Fibroblast of skin of scalp (primary cell): ENCODE data around the gene ZNF621.
"Not testable (repeated sequence)": the region's sequence is repeated elsewhere in the genome, so short reads cannot be mapped to it uniquely, and the experiment has no call there.

ENCODE experiments used
- DNase-seq: peaks from one replicate; pipeline ENCODE4 v3.0.0-alpha.2; 2013

ZNF621 gene

DNA sequence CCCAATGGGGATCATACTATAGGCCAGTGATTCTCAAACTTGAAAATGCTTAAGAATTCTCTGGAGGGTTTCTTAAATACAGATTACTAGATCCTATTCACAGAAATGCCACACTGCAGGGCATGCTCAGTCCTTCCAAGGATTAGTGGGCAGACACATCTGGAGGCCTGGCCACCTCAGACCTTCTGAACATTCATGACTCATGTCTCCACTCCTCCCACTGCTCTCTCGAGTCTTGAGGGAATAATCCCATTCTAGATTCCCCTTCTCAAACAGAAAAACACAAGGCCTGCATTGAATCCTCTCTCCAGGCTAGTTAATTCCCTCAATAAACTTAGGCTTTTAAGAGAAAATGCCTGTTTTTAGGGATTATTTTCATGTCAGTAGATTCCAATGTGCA lies 22.1 kb downstream of the ZNF621 start:
- DNase-seq, result peak; percentile 68

DNA sequence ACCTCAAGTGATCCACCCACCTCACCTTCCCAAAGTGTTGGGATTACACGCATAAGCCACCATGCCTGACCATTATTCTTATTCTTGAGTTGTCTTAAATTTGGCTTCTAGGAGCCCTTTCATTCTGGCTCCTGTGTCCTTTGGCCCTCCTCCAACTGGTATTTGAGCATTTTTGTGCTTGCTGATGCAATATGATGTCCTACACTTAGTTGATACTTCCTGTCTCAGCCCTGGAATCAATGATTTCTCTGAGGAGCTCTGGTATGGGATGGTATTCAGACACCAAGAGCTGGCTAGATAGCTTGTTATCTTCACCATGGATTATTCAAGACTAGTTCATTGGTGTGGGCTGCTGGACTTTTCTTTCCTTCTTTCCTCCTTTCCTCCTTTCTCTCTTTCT lies 25.4 kb downstream of the ZNF621 start:
- DNase-seq, result peak; percentile 52

GRCh38 chr3:40557575-40558161 lies 32.9 kb downstream of the ZNF621 start:
- no peak for DNase-seq

- not testable (repeated sequence) for DNase-seq
These were observed 37.7 kb downstream of the ZNF621 start for GRCh38 chr3:40562482-40562881.

DNA sequence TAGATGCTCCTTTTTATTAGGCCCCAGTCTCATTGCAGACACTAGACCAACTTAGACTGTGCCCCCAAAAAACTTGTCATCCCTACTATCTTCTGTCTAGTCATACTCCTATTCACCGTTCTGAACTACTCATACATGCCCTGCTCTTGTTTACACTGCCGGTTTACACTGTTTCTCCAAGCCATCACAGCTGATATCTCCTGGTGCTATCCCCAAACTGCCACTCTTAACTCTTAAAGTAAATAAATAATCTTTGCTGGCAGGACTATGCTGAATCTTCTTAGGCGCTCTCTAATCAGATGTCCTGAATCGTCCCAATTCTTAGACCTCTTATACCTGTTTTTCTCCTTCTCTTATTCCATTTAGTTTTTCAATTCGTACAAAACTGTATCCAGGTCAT lies 40.9 kb downstream of the ZNF621 start:
- DNase-seq, result not testable (repeated sequence)

DNA sequence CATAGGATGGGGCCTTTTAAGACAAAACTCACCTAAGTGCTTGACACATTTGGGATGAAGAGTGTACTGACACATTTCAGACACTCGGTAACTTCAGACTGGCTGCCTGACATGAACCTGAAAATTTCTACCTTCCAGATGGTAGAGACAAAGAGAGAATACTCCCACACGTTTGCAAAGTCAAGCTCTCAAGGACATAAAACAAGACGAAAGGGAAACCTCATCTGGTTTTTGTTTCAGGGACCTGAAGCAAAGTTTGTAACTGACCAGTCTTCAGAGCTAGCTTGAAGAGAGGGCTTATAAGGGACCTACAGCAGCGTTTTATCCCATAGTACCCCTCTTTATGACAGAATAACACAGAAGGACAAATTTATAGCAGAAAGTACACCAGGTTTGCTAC lies 41.9 kb downstream of the ZNF621 start:
- no peak for DNase-seq

DNA sequence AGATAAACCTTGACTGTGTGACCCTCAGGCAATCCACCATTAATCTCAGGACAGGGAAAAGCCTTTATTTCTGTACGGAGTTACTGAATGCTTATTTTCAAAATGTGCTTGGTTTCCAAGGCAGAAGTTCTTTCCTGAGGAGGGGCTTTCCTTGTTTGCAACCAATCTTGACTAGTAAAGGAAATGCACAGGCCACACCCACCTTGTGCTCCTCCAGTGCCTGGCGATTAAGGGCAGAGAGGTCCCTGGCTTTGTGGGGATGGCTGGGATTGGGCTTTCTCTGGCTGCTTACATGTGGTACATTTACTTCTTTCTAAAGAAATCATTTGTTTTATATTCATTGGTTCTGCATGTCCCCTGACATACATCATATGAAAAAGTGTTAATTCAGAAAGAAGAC lies 47.8 kb downstream of the ZNF621 start:
- no peak for DNase-seq

GRCh38 chr3:40574050-40574449 lies 49.3 kb downstream of the ZNF621 start:
- no peak for DNase-seq

- peak; percentile 69 for DNase-seq
These were observed 49.9 kb downstream of the ZNF621 start for GRCh38 chr3:40574661-40575060.

DNA sequence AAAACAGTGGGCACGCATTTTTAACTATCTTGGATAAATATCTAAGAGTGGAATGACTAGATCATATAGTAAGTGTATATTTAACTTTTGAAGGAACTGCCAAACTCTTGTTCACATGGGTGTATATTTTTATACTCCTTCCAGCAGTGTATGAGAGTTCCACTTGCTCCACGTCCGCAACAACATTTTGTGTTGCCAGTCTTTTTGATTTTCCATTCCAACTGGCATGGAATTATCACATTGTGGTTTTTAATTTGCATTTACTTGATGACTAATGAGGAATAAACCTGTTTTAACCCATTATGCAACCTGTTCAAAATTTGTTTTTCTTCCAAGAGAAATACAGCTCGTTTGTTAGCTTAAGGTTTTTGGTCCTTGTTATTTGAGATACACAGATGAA lies 51.6 kb downstream of the ZNF621 start:
- DNase-seq, result no peak

DNA sequence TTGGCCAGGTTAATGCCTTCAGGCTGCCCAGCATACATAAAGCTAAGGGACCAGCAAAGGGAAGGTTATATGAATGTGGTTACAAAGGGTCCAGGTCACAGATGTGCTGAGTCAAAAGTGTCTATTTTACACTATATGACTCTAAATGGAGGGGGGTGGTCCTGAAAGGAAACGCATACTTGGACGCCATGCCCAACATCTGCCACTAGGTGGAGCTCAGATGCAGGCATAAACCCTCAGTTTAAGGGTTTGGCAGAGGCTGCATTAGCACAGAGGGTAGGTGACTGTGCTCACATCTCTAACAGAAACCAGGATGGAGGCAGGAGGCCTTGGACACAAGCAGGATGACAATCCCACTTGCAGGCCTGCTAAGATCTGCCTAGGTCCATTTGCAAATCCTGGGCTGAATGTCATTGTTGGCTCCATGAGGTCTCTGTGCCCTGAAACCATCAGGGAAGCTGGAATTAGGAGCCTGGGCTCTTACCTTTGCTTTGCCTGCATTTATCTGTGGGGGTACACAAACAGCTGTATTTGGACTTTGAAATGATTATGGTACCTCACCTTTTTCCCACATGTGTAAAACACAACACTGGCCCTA lies 55.8 kb downstream of the ZNF621 start:
- DNase-seq, result peak; percentile 77

DNA sequence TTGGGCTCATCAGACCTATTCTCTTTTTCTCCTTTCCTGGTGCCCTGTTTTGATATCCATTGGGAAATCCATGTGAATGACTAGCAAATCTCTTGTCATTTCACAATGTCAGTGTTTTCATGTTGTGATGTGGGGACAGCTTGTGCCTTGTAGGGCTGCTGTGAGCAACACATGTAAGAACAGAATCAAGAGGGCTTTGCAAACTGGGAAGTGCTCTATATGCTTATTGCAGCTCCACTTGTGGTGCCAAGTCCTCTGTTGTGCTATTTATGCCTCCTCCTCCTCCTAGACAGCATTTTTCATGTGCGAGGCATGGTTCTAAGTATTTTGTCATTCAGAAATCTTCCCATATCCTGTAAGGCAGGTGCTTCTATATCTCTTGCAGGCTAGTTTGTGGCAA lies 56.4 kb downstream of the ZNF621 start:
- no peak for DNase-seq

- no peak for DNase-seq
These were observed 57.8 kb downstream of the ZNF621 start for GRCh38 chr3:40582401-40583027.

- no peak for DNase-seq
These were observed 58.9 kb downstream of the ZNF621 start for GRCh38 chr3:40583691-40584090.

DNA sequence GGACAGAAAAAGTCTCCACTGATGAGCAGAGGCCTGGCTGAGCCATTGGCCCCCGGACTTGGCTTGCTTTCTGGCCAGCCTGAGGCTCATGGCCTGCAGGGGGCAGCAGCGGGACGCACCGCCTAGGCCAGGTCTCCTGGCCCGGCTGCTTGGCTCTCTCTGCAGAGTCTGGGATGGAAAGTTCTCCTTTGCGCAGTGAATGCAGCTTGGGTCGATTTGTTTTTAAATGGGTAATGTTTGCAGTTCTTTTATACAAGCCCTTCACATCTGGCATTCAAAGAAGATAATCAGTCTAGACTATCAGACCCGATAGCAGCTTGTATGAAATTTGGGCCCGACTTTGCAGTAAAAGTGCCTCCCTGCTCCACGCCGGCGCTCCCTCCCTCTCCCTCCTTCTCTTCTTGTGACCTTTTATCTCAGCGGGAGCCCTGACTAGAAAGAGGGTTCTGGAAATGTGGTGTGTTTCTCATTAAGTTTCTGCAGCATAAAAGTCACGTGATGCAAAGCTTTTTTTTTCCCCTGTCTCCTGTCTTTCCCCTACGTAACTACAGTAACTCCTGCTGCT lies 59.9 kb downstream of the ZNF621 start:
- peak; percentile 85 for DNase-seq

DNA sequence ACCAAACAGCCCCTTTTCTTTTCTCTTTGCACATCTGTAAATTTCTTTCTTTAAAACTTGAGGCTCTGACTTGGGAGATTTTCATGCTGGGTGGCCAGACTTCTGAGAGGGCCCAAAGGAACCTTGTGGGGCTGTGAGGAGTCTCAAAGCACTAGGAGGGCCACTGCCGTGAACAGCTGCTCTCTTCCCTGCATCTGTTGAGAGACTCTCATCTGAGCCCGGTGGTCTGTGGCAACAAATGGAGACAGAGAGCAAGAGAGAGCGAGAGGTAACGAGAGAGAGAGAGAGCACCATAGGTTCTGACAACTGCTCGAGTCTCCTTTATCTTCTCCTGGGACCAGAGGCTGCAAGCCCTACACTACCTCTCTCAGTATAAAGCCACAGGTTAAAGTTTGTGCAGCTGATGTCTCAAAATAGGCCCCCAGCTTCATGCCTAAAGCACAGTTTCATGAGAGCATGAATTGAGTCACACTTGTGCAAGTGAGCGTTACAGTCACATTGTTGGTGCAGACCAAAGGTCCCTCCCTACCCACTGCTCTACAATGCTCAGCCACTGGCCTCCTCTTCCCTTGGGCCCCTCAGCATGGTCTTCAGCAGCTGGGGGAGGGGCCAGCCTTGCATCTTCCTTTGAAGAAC lies 60.7 kb downstream of the ZNF621 start:
- DNase-seq, result no peak

DNA sequence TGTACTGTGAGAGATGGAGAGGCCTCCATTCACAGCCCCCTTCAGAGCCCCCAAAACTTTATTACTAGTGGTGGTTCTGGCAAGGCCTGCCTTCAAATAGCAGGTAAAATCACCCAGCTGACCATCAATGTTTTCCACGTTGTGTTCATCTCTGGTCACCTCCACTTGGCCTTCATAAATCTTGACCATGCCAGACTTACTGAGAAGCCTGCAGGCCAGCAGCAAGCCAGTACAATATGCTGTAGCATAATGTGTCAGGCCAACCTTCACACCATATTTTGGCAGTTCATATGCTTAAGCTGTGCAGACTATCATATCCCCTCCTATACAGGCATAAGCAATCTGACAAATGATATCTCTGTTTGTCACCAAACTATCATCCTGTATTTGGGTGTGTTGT lies 62.1 kb downstream of the ZNF621 start:
- no peak for DNase-seq

- no peak for DNase-seq
These were observed 63.6 kb downstream of the ZNF621 start for GRCh38 chr3:40588406-40588805.
